Measurements from ENCODE around the gene TNFSF8. TPM values are rescaled to one million over a fixed set of nuclear protein-coding genes. Genes with fewer than 3 reads are reported as not detected.

TNFSF8 gene
- total and polyA plus RNA-seq, 2 of the 8 experiments (the other 6 are each of a cell fraction or from before 2014, with no cell fraction given): not detected

GRCh38 chr9:114900942-114901802 lies 29.2 kb downstream of the TNFSF8 start (continued):
- no peak for TF ChIP-seq ATF2 (IDR thresholded peaks at IDR 0.05; ENCODE audit: low read length)

All from H1 (cell line).